ENCODE results near the gene KCNQ5. TPM values are rescaled to one million over a fixed set of nuclear protein-coding genes. Genes with fewer than 3 reads are reported as not detected.

Gene KCNQ5
- total RNA-seq, 2 donors from 2014 or later, result 7.3 to 9.6 TPM

DNA sequence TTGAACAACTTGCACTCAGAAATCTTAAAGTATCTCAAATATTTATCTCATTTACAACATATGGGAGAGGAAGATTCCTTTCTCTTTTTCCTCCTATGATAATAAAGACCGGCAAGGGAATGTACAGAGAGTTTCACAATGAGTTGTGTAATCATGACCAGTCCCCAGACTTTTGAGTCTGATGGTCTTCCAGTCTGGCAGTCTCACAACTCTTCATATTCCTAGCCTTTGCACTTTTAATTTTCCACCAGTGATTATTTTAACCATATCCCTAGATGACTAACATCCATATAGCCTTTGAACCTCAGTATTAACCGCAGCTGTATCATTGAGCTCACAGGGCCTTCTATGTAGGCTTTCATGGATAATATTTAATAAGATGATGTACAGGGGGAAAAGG is 324.9 kb downstream of the KCNQ5 start:
- DNase-seq (ENCODE audit: low spot score in 2 of 2) (no peak), ATAC-seq (no peak)
- H3K9me3 Mint-ChIP-seq, result no peaks in the 10 kb centered on the region
- H3K27ac Mint-ChIP-seq, result no peak overlapping the region
- H3K36me3 Mint-ChIP-seq, result no peaks in the 10 kb centered on the region

DNA sequence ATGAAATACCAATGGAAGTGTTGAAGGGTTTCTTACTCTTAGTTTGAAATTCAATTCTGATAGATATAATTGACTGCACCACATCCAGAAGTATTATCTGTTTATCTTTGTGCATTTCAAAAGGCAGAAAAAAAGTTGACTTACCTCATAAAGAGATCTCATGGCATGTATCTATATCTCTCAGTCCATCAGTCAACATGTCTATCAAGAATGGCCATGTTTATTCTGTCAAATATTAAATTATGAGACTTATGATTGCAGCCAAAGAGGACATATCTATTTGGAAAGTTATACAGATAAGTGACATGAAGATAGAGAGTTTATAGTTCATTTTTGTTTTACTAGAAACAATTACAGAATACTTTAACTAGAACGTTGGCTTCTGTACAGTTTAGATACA is 325.7 kb downstream of the KCNQ5 start:
- DNase-seq (ENCODE audit: low spot score in 2 of 2), result no peak
- ATAC-seq, result no peak
- Mint-ChIP-seq H3K9me3 (no peaks in the 10 kb centered on the region), H3K36me3 (no peaks in the 10 kb centered on the region), H3K27ac (no peak overlapping the region)

DNA sequence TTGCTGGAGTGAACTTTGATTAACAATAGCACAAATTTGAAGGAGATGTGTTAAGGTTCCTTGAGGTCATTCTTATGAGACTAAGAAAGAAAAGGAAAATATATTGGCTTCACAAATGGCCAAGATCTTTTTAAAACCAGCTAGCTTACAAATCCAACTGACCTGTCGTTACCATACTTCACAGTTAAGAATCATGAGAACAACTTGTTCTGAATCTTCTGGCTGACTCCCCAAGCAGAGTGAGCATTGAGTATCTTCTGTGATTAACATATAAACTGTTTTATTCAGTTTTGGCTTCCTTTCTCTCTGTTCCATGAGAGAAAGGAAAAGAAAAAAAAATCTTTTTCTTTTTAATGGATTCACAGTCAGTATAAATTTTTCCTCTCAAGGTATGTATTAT is 326.3 kb downstream of the KCNQ5 start:
- Mint-ChIP-seq H3K9me3 (no peaks in the 10 kb centered on the region), H3K27ac (no peak overlapping the region), H3K36me3 (no peaks in the 10 kb centered on the region)
- DNase-seq (ENCODE audit: low spot score in 2 of 2), result no peak
- ATAC-seq, result no peak

DNA sequence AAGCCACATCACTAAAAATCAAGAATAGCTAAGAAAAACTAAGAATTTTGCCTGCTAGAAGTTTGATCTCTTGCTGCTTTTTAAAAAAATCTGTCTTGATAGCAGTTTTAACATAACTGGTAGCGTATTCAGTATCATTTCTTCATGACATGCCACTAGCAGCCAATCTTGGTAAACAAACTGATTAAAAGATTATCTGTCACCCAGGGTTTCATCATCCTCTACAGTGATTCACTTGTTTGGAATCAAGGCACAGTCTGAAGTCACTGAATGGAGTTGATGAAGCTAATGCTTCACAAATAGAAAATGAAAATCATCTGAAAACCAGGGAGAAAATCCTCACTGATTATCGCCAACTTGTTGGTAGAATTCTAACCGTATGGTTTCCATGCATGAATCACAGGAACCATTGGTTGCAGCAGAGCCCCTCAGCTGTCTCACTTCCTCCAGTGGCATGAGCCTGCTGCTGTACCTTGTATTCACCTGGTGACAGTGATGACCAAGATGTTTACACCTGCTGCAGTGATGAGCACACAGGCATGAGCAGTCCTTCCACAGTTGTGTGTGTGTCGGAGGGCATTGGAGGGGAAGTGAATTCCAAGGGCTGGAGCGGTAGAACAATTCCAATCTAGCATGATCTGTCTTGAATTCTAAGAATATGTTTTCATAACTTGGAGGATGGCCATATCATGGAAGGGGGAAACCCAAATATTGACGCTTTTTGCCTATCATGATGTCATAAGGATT is 328.4 kb downstream of the KCNQ5 start:
- H3K27ac Mint-ChIP-seq, result no peak overlapping the region
- no peaks in the 10 kb centered on the region for H3K9me3 Mint-ChIP-seq
- no peak for DNase-seq (ENCODE audit: low spot score in 2 of 2)
- no peaks in the 10 kb centered on the region for H3K36me3 Mint-ChIP-seq
- ATAC-seq, result peak in 1 of 2 donors; percentile 51

DNA sequence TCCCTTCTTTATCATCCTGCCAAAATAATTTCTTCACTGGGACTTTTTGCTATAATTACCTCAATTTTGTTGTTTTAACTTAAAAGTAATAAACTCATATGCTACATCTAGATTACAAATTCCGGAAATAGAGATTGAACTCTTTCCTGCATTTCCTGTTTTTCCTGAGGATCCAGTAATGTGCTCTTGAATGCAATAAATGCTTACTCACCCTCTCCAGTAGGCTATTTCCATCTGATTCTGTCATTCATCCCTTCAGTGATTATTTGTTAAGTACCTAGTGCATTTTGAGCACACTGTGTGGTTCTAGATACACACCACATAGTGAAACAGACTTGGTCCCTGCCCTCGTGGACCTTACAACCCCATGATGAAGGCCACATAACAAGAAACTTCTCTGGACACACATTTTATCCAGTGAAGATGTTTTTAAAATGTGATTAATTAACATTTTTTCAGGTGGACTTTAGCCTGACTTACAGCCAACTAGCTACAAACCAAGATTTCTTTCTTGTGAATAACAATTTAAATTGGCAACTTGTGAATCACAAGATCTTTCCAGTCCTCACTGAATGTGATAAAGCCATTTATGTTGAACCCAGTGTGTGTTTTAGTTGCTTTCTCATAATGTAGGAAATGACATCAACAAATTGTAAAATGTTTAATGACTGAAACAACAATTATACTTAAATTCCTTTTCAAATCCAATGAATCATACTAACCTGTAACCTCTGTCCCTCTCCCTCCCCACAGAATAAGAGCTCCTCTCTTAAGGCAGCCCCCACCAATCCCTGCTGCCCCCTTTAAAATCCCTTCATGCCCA is 331.2 kb downstream of the KCNQ5 start:
- Mint-ChIP-seq H3K36me3 (no peaks in the 10 kb centered on the region), H3K27ac (peak overlapping the region in 1 of 2 donors; percentile 10), H3K9me3 (no peaks in the 10 kb centered on the region)
- ATAC-seq (peak in 1 of 2 donors; percentile 48), DNase-seq (ENCODE audit: low spot score in 2 of 2) (no peak)

DNA sequence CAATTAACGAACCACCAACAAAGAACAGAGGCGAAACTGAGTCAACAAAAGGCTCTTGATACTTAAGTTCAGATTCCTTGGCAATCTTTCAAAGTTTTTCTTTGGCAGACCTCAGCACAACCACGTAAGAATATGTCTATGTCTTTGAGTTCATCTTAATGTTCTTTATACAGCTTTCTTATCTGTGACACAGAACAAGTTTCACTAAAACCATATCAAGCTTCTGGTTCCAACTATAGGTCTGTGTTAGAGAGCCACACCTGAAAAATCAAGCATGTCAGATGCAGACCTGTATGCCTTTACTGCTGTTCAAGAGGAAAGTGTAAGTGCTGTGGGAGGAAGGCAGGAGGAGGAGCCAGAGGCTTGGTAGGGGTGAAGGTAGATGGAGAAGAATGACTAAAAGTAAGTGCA is 332.1 kb downstream of the KCNQ5 start:
- H3K9me3 Mint-ChIP-seq, result no peaks in the 10 kb centered on the region
- no peak for DNase-seq (ENCODE audit: low spot score in 2 of 2)
- no peaks in the 10 kb centered on the region for H3K36me3 Mint-ChIP-seq
- ATAC-seq, result peak in 1 of 2 donors; percentile 44
- H3K27ac Mint-ChIP-seq, result no peak overlapping the region

DNA sequence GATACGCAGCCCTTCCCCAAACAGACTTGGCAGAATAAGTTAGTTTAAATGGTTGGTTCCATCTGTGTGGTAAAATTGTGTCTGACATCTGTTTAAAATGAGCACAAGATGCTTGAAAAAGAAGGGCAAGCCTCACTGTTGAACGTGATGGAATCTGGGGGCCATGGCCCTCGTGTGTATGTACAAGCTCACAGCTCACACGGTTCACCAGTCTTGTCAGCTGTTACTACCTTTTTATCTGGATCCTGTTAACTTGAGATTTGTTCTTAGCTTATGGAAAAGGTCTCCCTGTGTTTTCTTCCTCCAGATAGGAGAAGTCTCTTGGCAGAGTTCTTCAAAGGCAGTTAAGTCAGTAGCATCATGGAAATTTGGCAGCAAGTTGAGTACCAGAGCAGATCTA is 332.9 kb downstream of the KCNQ5 start:
- H3K27ac Mint-ChIP-seq, result no peak overlapping the region
- ATAC-seq (no peak), DNase-seq (ENCODE audit: low spot score in 2 of 2) (no peak)
- no peaks in the 10 kb centered on the region for H3K9me3 Mint-ChIP-seq
- H3K36me3 Mint-ChIP-seq, result no peaks in the 10 kb centered on the region

DNA sequence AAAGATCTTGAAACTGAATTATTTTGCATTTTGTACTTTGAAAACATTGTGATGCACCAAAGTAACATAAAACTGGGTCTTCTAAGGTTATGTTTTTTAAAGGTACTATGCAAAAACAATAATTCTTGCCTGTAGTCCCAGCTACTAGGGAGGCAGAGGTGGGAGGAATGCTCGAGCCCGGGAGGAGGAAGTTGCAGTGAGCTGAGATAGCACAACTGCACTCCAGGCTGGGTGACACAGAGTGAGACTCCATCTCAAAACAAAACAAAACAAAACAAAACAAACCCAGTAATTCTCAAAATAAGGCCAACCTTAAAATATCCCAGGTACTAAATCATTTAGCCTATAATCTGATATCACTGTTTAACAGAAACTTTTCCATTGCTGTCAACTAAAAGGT is 333.8 kb downstream of the KCNQ5 start:
- Mint-ChIP-seq H3K9me3 (no peaks in the 10 kb centered on the region), H3K36me3 (no peaks in the 10 kb centered on the region), H3K27ac (no peak overlapping the region)
- no peak for DNase-seq (ENCODE audit: low spot score in 2 of 2)
- ATAC-seq, result no peak

DNA sequence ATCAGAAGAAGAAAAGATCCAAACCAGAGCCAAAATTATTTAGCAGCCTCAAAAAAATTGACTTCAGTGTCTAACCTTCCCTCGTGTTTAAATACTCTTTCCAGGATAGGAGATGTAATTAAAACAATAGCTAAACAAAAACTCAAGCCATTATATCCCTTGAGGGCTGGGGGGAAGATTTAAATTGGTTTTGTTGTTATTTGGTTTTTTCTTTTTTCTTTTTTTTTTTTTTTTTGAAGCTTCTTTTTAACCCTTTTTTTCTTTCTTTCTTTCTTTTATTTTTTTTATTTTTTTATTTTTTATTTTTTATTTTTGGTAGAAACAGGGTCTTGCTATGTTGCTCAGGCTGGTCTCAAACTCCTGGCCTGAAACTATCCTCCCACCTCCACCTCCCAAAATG is 334.4 kb downstream of the KCNQ5 start:
- DNase-seq (ENCODE audit: low spot score in 2 of 2) (no peak), ATAC-seq (no peak)
- Mint-ChIP-seq H3K36me3 (no peaks in the 10 kb centered on the region), H3K9me3 (no peaks in the 10 kb centered on the region), H3K27ac (no peak overlapping the region)

DNA sequence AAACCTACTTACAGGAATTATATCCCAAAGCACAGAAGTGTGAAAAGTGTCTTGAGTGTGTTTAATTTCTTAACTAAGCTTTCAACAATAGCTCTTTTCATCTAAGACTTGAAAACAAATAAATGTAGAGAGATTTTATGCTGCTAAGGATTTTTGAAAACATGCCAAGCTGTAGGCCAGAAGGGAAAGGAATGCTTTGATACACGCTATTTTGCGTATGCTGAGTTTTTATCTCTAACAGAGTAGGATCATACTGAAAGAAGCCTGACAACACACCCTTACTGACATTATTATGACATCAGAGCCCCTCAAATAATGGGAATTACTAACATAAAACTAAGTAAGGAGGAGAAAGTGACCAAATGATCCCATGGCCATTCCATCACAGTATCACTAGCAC is 338.0 kb downstream of the KCNQ5 start:
- H3K36me3 Mint-ChIP-seq, result no peaks in the 10 kb centered on the region
- no peak for ATAC-seq
- no peaks in the 10 kb centered on the region for H3K9me3 Mint-ChIP-seq
- H3K27ac Mint-ChIP-seq, result no peak overlapping the region
- no peak for DNase-seq (ENCODE audit: low spot score in 2 of 2)

DNA sequence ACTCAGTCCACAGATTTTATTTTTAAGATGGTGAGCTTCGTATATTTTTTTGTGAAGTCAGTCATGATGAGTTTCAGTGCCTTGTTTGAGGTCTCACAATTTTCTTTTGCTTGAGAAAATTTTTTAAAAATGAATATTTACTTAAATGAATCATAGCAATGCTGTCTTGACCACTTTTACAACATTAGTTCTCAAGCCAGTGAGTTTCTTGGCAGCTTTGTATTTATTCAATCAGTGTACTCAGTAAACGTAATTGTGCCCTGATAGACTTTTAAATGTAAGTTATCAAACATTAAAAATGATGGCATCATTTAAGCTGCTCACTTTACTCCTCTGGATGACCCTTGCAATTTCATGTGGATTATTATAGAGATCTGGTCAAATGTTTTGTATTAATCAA is 342.1 kb downstream of the KCNQ5 start:
- Mint-ChIP-seq H3K9me3 (no peaks in the 10 kb centered on the region), H3K27ac (no peak overlapping the region), H3K36me3 (no peaks in the 10 kb centered on the region)
- no peak for DNase-seq (ENCODE audit: low spot score in 2 of 2)
- ATAC-seq, result no peak

DNA sequence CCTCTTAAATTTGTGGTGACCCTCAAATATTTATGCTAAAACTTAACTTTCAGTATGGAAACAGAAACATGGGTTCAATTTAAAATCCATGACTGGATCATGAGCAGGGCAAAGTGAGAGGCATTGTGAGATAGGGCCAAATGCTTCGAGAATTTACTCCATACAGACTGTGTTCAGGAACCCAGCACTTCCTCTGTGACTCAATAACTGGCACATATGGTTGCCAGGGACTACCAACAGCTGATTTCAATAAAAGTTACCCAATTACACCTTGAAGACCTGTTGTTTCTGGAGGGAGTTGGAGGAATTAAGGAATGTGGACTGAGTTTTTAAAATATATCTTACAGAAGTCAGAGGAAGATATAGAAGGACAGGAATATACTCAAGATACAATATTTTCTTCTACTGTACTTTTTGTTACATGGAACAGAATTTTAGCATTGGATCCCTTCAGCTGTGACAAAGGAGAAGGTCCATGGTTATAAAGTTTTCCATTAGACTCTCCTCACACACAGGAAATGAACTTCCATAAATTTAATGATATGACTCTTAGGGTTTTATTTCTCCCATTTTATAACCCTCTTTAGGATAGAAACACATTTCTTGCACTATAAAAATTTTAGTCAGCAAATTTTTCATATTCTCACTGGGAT is 344.9 kb downstream of the KCNQ5 start:
- Mint-ChIP-seq H3K27ac (no peak overlapping the region), H3K9me3 (peaks cover 0 to 3% of the 10 kb centered on the region in 2 donors), H3K36me3 (no peaks in the 10 kb centered on the region)
- no peak for DNase-seq (ENCODE audit: low spot score in 2 of 2)
- no peak for ATAC-seq

DNA sequence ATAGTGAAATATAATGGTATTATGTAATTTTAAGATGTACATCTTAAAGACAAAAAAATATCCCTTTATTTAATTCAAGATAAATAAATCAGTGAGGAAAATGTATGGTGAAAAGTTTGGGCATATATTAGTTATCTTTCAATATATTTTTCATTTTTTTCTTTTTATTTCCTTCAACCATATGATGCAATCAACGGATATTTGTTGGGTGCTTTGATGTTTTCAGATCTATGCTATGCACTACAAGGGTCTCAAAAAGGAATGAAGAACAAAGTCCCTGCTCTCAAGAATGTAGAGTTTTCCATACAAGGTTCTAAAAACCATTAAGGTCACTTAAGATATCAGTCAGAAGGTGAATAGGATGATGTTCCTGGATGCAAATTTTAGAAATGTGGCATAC is 345.5 kb downstream of the KCNQ5 start:
- peaks cover 0 to 3% of the 10 kb centered on the region in 2 donors for H3K9me3 Mint-ChIP-seq
- no peak overlapping the region for H3K27ac Mint-ChIP-seq
- no peak for ATAC-seq

DNA sequence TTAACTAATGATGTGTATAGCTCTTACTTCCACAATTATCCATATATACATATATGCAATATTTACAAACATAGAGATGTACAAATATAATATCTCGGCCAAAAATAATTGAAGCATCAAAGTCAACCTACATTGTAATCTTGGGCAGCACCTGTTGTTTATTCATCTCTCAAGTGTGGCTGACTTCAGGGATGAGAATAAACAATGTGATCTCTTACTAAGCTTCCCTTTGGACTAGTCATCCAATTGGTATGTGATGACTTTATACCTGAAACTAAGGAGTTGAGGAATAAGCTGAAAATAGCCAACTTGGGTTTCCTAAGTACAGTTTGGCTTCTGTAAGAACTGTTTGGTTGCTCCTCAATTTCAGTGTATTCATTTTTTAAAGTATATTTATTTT is 346.8 kb downstream of the KCNQ5 start:
- Mint-ChIP-seq H3K27ac (no peak overlapping the region), H3K9me3 (peaks cover 0 to 3% of the 10 kb centered on the region in 2 donors), H3K36me3 (no peaks in the 10 kb centered on the region)
- ATAC-seq, result no peak
- no peak for DNase-seq (ENCODE audit: low spot score in 2 of 2)

More for the DNA sequence above, 345.5 kb downstream of the KCNQ5 start:
- no peaks in the 10 kb centered on the region for H3K36me3 Mint-ChIP-seq
- DNase-seq (ENCODE audit: low spot score in 2 of 2), result no peak

DNA sequence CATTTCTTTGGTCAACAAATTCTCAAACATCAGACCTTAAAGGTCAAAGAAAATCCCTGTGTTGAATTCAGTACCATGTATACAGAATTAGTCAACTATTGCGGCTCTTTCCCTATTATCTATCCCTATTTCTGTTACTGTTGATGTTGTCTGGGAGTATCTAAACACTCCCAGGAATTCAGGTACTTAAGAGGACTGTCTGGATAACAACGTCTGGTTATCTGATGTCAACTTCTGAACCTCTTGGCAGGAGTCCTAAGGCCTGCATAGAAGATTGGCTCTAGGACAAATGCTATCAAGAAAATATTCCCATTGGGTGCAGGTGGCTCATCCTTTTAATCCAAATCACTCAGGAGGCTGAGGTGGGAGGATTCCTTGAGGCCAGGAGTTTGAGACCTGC is 347.8 kb downstream of the KCNQ5 start:
- peaks cover 0 to 3% of the 10 kb centered on the region in 2 donors for H3K9me3 Mint-ChIP-seq
- H3K36me3 Mint-ChIP-seq, result no peaks in the 10 kb centered on the region
- no peak for ATAC-seq
- H3K27ac Mint-ChIP-seq, result peak overlapping the region in 1 of 2 donors; percentile 1
- no peak for DNase-seq (ENCODE audit: low spot score in 2 of 2)

DNA sequence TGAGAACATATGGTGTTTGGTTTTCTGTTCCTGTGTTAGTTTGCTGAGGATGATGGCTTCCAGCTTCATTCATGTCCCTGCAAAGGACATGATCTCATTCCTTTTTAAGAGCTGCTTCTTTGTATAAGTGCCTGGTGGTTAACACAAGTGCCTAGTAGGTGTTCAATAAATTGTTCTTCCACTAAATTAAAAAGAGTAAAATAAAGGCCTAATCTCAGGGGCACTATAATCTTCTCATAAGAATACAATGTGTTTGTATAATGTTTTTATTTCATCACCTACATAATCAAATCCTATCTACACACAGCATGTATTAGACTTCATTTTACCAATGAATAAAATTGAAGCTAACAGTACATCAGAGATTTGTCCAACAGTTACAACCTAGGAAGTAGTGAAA is 350.7 kb downstream of the KCNQ5 start:
- no peak overlapping the region for H3K27ac Mint-ChIP-seq

DNA sequence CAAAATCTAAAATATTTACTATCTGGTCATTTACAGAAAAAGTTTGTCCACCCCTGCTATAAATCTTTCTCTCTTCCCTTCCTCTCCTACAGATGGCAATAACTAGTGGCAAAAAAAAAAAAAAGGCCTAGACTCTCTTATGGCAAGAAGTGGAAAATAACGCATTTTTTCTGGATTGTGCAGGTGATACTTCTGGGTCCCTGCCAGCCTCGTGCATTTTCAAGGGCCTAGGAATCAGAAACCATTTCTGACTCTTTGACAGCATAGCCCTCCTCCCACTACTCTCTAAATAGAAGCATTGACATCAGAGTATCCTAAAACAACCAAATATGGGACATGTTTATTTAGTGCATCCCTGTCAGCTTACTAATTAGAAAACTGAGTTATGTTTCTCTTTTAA is 352.4 kb downstream of the KCNQ5 start:
- peaks cover 0 to 5% of the 10 kb centered on the region in 2 donors for H3K36me3 Mint-ChIP-seq
- H3K9me3 Mint-ChIP-seq, result peaks cover 0 to 3% of the 10 kb centered on the region in 2 donors
- no peak overlapping the region for H3K27ac Mint-ChIP-seq
- ATAC-seq (no peak), DNase-seq (ENCODE audit: low spot score in 2 of 2) (no peak)

More for the DNA sequence above, 350.7 kb downstream of the KCNQ5 start:
- Mint-ChIP-seq H3K9me3 (peaks cover 0 to 3% of the 10 kb centered on the region in 2 donors), H3K36me3 (no peaks in the 10 kb centered on the region)
- DNase-seq (ENCODE audit: low spot score in 2 of 2), result no peak
- no peak for ATAC-seq
